ENCODE results near the gene TICRR. TPM values are rescaled to one million over a fixed set of nuclear protein-coding genes. Genes with fewer than 3 reads are reported as not detected.
"Not testable (repeated sequence)": the region's sequence is repeated elsewhere in the genome, so short reads cannot be mapped to it uniquely, and the experiment has no call there.

Gene TICRR
- total RNA-seq, 1 donor, result 1.6 TPM

GRCh38 chr15:89566621-89567294 lies 8.5 kb upstream of the TICRR start:
- no peak for DNase-seq (ENCODE audit: low read depth in 2 of 3, low spot score in 2 of 3)

GRCh38 chr15:89569090-89569745 lies 6.1 kb upstream of the TICRR start:
- DNase-seq (ENCODE audit: low read depth in 2 of 3, low spot score in 2 of 3), result no peak

- no peak for DNase-seq (ENCODE audit: low read depth in 2 of 3, low spot score in 2 of 3)
Observed at GRCh38 chr15:89575656-89576416, 567 bp downstream of the TICRR start.

GRCh38 chr15:89576417-89576773 lies 1.1 kb downstream of the TICRR start:
- no peak for DNase-seq (ENCODE audit: low read depth in 2 of 3, low spot score in 2 of 3)

GRCh38 chr15:89577776-89578115 lies 2.5 kb downstream of the TICRR start:
- no peak for DNase-seq (ENCODE audit: low read depth in 2 of 3, low spot score in 2 of 3)

DNA sequence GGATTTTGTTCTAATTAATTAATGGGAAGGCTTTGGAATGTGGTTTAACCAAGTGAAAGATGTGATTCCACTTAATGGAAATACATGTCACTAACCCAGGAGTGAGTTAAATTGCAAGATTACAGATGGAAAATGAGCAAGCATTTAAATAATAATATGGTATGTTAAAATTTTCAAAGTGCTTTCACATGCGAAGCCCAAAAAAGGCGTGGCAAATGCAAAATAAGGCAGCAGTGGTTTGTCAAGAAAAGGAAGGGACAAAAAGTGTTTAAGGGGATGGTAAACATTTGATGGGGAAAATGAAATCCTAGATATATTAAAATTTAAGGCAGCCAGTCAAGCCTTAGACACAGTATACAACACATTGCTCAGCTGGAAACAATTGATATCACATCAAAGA lies 2.9 kb downstream of the TICRR start:
- DNase-seq (ENCODE audit: low read depth in 2 of 3, low spot score in 2 of 3), result no peak

DNA sequence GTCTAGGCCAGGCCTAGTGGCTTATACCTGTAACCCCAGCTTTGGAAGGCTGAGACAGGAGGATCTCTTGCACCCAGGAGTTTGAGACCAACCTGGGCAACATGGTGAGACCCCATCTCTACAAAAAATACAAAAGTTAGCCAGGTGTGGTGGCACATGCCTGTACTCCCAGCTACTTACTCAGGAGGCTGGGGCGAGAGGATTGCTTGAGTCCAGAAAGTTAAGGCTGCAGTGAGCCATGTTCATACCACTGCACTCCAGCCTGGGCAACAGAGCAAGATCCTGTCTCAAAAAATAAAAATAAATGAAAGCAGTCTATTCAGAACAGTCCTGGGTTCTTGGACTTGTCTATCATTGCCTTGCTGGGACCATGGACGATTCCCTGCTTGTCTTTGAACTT lies 5.5 kb downstream of the TICRR start:
- DNase-seq (ENCODE audit: low read depth in 2 of 3, low spot score in 2 of 3), result not testable (repeated sequence)

- DNase-seq (ENCODE audit: low read depth in 2 of 3, low spot score in 2 of 3), result no peak
Observed at GRCh38 chr15:89586651-89587050, 11.4 kb downstream of the TICRR start.

DNA sequence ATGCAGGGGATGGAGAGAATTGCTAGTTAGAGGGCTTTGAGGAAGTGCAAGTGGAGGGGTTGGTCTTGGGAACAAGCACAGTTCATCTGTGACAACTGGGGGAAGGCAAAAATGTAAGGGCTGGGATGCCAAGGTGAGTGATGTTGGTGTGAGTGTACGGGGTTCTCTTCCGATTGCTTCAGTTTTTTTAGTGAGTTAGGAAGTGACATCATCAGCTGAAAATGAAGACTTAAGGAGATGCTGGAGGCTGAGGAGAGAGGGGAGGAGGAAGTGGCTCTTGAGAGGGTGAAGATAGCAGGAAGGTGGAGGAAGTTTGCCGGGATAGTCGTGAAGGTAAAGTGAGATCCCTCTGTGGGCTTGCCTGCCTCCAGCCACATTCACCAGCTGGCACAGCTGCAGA lies 12.7 kb downstream of the TICRR start:
- DNase-seq (ENCODE audit: low read depth in 2 of 3, low spot score in 2 of 3), result no peak

GRCh38 chr15:89591834-89592233 lies 16.6 kb downstream of the TICRR start:
- DNase-seq (ENCODE audit: low read depth in 2 of 3, low spot score in 2 of 3), result no peak

- no peak for DNase-seq (ENCODE audit: low read depth in 2 of 3, low spot score in 2 of 3)
Observed at GRCh38 chr15:89593018-89593417, 17.7 kb downstream of the TICRR start.

- DNase-seq (ENCODE audit: low read depth in 2 of 3, low spot score in 2 of 3), result no peak
Observed at GRCh38 chr15:89599021-89599420, 23.8 kb downstream of the TICRR start.

GRCh38 chr15:89611317-89611716 lies 36.0 kb downstream of the TICRR start:
- no peak for DNase-seq (ENCODE audit: low read depth in 2 of 3, low spot score in 2 of 3)

DNA sequence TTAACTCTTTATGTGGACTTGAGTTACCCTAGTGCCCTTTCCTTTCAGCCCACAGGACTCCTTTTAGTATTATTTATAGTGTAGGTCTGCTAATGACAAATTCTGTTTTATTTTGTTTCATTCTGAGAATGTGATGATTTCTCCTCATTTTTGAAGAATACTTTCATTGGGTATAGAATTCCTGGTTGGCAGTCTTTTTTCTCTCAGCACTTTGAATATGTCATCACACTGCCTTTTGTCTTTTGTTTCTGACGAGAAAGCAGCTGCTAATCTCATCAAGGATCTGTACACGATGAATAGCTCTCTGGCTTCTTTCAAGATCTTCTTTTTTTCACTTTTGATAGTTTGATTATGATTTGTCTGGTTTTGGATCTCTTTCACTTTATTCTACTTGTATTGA lies 37.8 kb downstream of the TICRR start:
- no peak for DNase-seq (ENCODE audit: low read depth in 2 of 3, low spot score in 2 of 3)

DNA sequence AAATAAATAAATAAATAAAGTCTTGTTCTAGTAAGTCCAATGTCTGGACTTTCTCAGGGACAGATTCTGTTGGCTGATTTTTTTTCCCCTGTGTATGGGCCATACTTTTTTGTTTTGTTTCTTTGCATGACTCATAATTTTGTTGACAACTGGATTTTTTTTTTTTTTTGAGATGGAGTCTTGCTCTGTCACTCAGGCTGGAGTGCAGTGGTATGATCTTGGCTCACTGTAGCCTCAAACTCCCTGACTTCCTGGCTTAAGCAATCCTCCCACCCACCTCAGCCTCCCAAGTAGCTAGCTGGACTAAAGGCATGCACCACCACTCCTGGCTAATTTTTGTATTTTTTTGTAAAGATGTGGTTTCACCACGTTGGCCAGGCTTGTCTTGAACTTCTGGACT lies 38.9 kb downstream of the TICRR start:
- DNase-seq (ENCODE audit: low read depth in 2 of 3, low spot score in 2 of 3), result no peak

- no peak for DNase-seq (ENCODE audit: low read depth in 2 of 3, low spot score in 2 of 3)
Observed at GRCh38 chr15:89615135-89615534, 39.9 kb downstream of the TICRR start.

DNA sequence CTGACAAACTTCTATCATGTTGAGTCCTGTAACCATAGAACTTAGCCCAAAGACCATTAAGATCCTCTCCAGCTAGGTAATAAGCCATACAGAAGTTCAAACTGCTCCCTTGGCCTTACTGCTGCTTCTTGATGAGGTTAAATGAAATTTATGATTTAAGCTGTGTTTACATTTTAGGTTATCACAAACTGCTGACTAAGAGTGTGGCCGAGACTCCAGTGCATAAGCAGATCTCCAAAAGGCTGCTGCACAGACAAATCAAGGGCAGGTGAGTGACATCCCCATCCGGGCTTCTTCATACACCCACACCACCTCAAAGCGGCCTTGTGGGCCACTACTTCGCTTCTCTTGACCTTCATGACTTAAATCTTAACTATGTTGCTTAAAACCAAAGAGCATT lies 41.0 kb downstream of the TICRR start:
- no peak for DNase-seq (ENCODE audit: low read depth in 2 of 3, low spot score in 2 of 3)

GRCh38 chr15:89621547-89621946 lies 46.3 kb downstream of the TICRR start:
- DNase-seq (ENCODE audit: low read depth in 2 of 3, low spot score in 2 of 3), result no peak

GRCh38 chr15:89623165-89623564 lies 47.9 kb downstream of the TICRR start:
- DNase-seq (ENCODE audit: low read depth in 2 of 3, low spot score in 2 of 3), result no peak

DNA sequence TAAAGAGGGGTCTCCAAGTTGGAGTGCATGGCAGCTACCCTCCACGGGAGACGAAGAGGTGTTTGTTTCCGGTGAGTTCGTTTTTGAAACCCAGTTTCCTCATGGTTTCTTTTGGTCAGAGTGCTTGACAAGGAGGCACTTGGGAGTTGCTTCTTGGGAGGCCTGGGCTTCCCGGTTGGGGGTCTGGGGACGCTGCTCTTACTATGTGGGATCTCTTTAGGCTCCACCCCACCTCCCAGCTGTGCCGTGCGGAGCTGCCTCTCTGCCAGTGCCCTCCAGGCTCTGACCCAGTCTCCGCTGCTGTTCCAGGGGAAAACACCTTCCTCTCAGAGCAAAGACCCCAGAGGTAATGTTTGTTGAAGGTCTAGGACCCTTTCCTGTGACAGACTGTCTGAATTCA lies 50.4 kb downstream of the TICRR start:
- DNase-seq (ENCODE audit: low read depth in 2 of 3, low spot score in 2 of 3), result no peak

- DNase-seq (ENCODE audit: low read depth in 2 of 3, low spot score in 2 of 3), result no peak
Observed at GRCh38 chr15:89627256-89627970, 52.1 kb downstream of the TICRR start.

All from hematopoietic multipotent progenitor cell (in vitro differentiated cells).